GOT3 (cell line): Measurements from ENCODE around the gene BSN.
"Not testable (repeated sequence)": the region's sequence is repeated elsewhere in the genome, so short reads cannot be mapped to it uniquely, and the experiment has no call there.

Experiments
- DNase-seq: peaks from one replicate; lab custom pipeline; 2025; ENCODE audit warnings: mixed read lengths; lab: John Stamatoyannopoulos, UW

The BSN gene

DNA sequence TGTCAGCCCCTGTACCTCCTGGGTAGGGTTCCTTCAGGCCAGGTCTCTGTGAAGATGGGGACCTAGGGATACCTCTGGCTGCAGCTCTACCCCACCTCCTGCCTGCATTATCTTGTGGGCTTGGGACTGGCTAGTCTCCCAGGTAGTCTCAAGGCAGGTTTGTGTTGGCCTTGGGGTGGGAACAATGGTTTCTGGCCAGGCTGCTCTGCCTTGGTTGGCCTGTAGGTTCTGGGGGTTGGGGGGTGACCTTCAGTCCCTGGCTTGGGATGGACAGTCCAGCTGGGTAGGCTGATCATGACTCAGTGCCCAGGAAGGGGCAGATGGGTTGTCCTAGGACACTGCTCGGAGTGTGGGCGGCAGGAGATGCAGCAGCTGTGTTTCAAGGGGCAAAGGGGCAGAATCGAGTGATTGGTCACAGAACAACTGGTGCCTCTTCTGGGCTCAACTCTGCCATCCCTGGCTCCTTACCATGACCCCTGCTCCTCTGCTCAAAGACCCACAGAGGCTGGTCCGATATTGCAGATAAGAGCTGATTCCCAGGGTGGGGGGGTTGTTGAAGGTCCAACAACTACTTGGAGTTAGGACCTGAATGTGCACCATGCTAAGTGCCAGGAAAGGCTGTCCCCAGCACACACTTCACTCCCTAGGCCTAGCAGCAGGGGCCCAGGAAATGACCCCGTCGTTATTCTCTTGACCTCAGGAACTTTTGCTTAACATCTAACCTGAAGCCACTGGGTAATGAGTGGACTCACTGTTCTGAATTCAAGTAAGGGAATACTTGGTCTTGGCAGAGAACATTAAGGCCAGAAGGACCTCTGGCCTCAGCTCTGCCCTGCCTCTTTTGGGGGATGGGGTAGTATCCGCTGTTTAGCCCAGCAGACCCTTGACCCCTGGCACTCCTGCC lies 18.1 kb upstream of the BSN start:
- DNase-seq, result no peak

DNA sequence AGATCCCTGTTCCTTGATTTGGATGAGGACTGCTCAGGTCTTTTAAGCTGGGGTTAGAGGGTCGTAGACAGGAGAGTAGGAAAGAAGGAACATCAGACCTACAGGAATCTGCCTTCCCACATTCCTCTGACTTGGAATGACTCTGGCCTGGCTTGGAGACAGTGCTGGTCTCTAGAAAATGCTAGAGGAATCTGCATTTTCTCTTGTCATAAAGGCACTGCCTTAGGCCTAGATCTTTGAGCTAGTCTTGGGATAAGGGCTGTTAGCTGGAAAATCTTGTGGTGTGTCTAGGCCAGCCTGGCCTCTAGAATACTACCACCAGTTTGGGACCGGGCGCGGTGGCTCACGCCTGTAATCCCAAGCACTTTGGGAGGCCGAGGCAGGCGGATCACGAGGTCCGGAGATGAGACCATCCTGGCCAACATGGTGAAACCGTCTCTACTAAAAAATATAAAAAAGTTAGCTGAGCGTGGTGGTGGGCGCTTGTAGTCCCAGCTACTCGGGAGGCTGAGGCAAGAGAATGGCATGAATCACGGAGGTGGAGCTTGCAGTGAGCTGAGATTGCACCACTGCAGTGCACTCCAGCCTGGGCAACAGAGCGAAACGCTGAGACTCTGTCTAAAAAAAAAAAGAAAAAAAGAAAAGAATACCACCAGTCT lies 17.3 kb upstream of the BSN start:
- no peak for DNase-seq

DNA sequence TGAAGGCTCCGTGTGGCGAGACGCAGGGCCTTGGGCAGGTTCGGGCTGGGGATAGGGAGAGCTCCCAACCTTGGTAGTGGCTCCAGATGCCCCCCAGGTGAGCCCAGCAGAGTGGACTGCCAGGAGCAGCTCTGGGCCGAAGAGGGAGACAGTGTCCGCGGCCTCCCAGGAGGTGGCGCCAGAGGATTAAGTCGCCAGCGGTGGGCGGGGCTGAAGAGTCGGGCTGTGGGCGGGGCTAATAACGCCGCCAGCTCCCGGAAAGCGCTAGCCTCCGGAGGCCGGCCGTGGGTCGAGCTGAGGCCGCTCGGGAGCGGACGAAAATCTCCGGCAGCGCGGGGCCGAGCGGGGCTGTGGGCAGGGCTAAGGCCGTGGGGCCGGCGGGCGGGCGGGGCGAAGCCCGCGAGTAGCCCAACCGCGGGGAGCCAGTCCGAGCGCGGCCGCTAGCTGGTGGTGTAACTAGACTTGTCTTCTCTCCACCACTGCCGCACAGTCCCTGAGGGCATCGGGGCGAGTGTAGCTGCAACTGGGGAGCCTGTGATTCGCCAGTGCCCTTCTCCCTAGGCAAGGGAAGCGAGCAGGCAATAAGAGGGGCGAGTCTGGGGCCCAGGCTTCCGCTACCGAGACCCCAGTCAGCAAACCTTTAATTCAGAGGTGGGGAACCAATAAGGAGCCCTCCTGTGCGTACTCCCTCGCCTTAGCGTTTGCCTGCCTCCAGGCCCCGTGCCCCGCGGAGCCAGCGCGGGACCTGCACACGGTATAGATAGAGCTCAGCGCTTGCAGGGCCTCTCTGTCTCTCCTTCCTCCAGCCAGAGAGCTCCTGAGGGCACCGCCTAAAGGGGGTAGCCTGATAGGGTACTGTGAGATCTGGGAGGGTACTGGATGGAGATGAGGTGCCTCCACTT lies 14.4 kb upstream of the BSN start:
- peak; percentile 78 for DNase-seq

DNA sequence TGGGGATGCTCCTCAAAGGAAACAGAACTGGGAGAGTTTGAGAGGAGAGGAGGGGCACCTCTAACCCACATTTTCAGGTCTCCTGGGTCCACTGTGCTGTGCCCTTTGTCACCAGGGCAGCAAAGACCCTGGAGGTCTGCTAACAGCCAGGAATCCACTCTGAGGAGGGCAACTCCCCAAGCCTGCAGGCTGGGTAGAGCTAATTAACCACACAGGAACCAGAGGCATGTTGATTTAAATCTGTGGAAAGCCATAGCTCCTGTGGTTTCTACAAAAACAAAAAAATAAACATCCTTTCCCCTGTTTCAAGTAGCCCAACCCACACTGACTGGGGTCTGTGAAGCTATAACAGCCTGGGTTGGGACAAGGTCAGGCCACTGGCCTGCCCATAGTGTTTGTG lies 2.2 kb upstream of the BSN start:
- no peak for DNase-seq

DNA sequence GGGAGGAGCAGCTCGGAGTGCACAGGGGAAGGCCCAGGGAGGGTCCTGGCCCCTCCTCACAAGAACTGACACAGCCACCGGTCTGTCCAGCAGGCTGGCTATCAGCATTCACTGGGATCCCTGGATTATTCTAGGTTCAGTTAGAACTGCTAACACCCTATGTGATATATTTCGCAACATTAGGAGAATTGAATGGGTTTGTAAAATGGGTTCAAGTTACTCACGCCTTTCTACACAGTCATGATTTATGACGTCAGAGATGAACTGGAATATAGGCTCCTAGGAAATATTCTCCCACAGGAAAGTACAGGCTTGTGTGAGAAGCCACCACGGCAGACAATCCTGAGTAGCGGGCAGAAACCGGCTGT lies 969 bp upstream of the BSN start:
- no peak for DNase-seq

DNA sequence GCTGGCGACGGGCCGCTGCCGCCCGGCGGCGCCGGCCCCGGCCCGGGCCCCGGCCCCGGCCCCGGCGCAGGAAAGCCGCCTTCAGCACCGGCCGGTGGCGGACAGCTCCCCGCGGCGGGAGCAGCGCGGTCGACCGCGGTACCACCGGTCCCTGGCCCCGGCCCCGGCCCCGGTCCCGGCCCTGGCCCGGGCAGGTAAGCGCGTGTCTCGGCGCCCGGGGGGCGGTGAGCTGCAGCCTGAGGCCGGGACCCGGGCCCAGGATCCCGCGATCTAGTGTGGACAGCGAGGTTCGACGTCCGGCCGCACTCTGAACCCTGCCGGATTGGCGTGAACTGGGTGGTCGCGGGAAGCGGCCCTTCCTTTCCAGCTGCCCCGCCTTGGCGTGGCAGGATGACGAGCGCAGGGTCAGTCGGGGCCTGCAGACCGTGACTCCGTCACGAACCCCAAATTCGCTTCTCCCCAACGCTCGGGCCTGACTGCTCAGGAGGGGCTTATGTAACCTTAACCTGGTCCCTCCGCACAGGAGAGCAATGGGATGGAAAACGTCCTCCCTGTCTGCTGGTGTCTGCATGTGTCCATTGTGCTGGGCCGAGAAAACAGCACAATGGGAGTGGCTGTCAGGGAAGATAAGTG lies 472 bp downstream of the BSN start:
- DNase-seq, result no peak

DNA sequence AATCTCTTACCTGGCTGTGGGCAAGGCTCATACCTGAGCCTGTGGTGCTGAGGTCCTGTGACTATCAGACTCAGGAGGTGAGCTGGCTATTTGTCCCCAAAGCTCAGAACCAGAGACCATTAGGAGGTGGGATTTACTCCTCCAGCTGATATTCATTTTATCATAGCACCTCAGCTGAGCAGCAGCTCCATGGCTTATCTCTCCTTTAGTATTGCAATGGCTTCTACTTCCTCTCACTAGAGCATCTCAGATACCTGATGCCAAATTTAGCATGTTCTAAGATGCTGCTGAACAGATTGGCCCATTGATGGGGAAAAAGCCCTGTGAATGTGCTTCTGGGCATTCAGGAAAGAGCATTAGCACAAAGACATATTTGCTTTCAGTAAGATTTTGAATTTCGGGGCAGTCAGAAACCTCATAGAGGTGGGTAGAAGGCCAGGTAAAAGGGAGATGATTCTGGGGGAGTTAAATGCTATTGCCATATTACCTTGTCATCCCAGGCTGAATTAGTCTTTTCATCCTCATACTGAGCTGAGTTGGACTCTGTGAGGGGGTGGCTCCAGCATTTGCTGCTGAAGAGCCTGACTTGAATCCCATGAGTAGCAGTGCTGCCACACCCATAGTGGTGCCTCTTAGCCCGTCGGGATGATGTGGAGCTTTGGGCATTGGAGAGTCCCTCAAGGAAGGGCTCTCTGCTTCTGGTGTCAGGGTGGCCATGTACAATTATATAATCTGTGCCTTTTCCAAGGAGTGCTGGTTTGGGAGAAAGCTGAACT lies 2.4 kb downstream of the BSN start:
- no peak for DNase-seq

DNA sequence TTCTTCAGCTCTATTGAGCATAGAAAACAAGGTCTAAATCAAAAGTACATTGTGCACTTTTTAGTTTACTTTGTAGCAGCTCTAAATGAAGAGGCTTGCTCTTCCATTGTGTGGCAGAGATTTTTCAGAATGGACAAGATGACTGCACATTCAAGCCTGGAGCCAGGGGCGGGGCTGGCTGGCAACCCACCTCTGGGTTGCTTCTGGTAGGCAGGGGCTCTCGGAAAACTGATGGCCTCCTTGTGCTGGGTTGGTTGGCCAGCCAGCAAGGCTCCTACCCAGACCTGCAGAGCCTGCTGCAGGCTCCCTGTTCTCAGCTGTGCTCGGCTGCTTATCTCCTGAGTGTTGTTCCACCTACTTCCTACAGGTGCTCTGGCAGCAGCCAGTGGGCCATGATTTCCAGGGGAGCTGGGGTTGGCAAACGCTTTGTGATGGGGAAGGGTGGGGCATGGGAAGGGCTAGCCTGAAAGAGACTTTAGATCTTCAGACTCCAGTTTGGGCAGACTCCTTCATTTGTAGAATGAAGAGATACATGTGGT lies 8.8 kb downstream of the BSN start:
- DNase-seq, result no peak

DNA sequence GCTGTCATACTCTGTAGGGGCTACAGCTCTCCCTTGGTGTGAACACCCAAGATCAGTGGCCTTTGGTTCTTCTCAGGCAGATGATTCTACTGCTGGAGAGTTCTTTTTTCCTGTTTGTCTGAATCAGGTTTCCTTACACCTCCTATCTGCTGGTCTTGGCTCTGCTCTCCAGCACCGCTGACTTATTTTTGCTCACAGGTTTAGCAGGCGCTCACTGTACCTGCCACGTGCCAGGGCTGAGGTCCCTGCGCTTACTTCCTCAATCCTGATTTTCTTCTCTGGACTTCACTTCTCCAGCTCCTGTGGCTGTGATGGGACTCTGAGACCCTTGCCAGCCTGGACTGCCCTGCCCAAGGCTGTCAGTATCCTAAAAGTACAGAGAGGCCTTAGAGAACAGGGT lies 9.5 kb downstream of the BSN start:
- no peak for DNase-seq

DNA sequence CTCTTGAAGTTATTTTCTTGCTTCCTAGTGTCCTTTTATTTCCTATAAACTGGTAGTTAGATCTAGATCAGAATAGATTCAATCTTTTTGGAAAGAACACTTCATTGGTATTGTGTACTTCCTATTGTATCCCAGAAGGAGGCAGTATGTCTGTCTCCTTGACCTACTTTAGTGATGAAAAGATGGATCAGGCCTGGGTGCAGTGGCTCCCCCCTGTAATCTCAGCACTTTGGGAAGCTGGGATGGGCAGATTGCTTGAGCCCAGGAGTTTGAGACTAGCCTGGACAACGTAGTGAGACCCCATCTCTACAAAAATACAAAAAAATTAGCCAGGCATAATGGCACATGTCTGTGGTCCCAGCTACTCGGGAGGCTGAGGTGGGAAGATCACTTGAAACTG lies 12.0 kb downstream of the BSN start:
- no peak for DNase-seq

DNA sequence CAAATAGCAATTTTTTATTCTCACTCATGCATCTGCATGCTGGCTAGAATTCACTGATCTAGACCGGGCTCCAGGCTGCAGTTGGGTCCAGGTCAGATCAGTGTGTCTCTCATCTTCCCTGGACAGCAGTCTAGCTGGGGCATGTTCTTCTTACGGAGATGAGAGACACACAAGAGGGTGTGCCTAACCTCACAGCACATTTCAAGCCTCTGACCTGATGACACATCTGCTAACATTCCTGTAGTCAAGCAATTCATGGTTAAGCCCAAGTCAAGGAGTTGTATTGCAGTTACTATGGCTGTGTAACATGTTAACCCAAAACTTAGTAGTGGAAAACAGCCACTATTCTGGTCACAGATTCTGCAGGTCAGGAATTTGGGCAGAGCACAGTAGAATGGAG lies 13.1 kb downstream of the BSN start:
- no peak for DNase-seq

DNA sequence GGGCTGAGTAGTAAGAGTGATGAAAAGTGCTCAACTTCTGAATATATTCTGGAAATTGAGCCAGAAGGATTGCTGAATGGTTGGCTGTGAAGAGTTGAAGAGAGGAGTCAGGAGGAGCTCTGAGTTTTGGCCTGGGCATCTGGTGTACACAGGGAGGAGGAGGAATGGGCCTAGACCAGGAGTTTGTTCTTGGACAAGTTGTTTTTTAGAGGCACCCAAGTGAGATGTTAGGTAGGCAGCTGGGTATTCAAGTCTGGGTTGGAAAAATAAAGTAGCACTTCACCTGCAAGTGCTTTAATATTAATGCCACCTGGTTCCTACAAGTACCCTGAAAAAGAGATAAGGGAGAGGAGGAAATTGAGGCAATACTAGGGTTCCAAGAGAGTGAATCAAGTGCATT lies 14.7 kb downstream of the BSN start:
- no peak for DNase-seq

DNA sequence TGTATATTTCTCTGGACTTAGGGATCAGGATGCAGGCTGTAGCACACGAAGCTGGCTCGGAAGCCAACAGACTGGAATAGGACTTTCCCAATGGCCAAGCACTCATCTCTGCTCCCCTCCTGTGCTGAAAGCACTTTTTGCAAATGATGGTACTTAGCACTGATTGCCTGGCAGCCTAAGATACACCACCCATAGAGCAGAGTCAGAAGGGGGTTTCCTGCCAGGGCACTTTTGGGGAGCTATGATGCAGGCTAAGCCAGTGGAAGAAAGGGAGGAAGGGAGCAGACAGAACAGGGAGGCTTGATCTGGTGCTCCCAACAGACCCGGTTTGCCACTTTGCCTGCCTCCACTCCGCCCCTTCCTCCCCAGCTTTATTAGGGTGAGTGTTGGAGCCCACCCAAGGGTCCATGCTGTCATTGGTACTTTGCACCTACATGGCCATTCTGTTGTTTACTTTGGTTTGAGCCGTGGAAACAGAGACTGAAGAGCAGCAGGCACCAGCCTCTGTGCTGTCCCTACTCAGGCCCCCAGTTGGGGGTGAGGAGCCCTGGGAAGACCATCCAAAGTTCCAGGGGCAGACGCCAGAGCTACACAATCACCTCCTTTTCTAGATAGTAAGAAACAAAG lies 15.9 kb downstream of the BSN start:
- DNase-seq, result no peak

DNA sequence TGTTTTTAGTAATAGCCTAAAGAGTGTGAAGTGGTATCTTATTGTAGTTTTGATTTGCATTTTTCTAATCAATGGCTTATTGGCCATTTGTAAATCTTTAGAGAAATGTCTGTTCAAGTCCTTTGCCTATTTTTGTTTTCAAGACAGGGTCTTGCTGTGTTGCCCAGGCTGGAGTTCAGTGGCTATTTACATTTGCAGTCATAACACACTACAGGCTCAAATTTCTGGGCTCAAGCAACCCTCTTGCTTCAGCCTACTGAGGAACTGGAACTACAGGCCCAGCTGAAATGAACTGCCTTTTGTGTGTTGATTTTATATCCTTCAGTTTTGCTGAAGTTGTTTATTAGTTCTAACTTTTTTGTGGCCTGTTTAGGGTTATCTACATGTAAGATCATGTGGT lies 27.9 kb downstream of the BSN start:
- DNase-seq, result no peak

DNA sequence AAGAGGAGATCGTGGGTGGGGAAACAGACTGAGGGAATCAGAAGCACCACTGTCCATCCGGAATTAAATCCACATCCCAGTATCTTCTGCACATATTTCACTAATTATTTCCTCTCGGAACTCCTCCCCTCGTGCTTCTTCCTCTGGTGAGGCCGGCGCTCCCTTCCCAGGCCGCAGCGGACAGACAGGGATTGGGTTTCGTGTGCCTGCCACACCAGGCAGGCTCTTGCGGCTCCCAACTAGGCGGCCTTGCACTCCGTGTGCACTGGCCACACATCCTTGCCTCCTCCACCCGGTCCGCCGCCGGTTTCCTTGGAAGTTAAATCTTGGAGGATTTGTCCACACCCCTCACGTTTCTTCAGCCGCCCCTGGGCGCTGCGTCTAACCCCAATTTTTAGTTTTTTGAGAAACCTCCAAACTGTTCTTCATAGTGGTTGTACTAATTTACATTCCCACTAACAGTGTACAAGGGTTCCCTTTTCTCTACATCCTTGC lies 31.0 kb downstream of the BSN start:
- not testable (repeated sequence) for DNase-seq

DNA sequence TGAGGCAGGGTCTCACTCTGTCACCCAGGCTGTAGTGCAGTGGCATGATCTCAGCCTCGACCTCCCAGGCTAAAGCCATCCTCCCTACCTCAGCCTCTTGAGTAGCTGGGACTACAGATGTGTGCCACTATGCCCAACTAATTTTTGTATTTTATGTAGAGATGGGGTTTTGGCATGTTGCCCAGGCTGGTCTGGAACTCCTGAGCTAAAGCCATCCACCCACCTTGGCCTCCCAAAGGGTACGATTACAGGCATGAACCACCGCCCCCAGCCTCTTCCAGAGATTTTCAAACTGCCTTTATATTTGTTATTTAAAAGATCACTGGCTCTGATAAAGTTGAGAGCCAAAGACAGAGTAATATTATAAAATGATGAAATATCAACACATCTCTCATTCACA lies 37.3 kb downstream of the BSN start:
- DNase-seq, result no peak

DNA sequence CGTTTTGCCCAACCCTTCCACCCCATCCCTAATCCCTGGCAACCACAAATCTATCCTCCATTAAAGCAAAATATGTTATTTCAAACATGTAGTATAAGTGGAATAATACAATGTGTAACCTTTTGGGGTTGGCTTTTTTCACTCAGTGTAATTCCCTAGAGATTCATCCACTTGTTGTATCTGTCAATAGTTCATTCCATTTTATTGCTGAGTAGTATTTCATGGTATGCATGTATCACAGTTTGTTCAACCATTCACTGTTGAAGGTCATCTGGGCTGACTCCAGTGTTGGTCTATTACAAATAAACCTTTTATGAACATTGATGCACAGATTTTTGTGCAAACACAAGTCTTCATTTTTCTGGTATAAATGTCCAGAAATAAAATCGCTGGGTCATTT lies 38.8 kb downstream of the BSN start:
- no peak for DNase-seq

DNA sequence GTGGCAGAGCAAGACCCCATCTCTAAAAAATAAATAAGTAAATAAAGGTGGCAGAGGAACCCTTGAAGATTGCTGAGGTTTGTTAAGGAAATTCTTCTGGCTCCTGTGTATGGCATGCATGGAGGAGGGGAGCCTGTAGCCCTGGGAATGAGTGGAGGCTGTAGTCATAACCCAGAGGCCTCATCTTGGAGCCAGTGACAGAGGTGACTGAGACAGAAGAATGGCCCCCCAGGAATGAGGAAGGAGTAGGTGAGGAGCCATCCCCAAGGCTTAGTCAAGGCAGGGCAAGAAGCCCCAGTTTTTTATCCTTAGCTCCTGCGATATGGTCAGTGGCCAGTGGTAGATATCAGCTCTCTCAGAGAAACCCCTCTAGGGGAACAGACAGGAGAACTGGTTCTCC lies 46.5 kb downstream of the BSN start:
- DNase-seq, result no peak

DNA sequence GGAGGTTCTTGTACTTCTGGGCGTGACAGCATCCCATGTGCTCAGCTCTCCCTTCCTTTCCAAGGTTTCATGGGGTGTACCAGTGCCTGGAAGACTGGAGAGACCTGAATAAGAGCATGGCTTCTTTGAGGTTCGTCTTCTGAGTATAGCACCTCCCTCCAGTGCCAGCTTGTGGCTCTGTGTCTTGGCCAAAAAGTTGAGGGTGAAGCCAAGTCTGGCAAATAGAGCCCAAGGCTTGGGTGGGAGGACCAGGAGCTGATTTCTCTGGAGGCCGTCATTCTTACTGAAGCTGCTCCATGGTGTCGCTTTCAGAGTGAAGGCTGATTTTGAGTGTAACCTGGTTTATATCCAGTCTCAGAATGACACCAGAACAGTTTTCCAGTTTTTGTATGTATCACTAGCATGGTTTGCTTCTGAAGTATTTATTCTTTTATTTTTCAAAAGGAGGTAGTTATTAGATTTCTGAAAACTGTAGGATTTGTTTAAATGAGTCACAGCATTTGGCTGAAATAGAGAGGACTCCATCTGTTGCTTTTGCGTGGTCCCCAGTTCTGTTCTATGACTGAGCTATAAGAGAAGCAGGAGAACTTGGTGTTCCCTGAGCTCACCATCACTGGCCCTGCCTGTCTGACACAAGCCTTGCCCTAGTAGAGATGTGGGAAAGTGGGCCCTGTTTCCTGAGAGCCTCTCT lies 47.2 kb downstream of the BSN start:
- no peak for DNase-seq

DNA sequence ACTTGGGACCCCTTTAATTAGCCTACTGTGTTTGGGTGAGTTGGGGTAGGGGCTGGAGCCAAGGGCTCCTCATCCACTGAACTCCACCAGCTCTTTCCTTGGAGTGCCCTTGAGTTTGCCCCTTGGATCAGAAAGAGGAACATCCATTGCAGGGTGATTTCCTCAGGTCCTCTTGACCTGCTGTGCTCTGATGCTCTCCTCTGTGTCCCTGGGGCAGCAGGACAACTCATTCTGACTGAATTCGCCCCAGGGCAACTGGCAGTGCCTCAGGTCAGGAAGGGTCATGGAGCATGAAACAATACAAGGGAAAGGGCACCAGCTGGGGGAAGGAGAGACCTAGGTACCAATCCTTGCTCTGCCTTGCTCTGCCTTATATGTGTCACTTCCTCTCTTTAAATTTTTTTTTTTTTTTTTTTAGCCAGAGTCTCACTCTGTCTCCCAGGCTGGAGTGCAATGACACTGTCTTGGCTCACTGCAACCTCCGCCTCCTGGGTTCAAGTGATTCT lies 47.8 kb downstream of the BSN start:
- peak; percentile 28 for DNase-seq
